ENCODE measurements around the gene STRN4.
"Not testable (repeated sequence)": the region's sequence is repeated elsewhere in the genome, so short reads cannot be mapped to it uniquely, and the experiment has no call there.

STRN4 gene, protein sequence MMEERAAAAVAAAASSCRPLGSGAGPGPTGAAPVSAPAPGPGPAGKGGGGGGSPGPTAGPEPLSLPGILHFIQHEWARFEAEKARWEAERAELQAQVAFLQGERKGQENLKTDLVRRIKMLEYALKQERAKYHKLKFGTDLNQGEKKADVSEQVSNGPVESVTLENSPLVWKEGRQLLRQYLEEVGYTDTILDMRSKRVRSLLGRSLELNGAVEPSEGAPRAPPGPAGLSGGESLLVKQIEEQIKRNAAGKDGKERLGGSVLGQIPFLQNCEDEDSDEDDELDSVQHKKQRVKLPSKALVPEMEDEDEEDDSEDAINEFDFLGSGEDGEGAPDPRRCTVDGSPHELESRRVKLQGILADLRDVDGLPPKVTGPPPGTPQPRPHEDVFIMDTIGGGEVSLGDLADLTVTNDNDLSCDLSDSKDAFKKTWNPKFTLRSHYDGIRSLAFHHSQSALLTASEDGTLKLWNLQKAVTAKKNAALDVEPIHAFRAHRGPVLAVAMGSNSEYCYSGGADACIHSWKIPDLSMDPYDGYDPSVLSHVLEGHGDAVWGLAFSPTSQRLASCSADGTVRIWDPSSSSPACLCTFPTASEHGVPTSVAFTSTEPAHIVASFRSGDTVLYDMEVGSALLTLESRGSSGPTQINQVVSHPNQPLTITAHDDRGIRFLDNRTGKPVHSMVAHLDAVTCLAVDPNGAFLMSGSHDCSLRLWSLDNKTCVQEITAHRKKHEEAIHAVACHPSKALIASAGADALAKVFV

DNA sequence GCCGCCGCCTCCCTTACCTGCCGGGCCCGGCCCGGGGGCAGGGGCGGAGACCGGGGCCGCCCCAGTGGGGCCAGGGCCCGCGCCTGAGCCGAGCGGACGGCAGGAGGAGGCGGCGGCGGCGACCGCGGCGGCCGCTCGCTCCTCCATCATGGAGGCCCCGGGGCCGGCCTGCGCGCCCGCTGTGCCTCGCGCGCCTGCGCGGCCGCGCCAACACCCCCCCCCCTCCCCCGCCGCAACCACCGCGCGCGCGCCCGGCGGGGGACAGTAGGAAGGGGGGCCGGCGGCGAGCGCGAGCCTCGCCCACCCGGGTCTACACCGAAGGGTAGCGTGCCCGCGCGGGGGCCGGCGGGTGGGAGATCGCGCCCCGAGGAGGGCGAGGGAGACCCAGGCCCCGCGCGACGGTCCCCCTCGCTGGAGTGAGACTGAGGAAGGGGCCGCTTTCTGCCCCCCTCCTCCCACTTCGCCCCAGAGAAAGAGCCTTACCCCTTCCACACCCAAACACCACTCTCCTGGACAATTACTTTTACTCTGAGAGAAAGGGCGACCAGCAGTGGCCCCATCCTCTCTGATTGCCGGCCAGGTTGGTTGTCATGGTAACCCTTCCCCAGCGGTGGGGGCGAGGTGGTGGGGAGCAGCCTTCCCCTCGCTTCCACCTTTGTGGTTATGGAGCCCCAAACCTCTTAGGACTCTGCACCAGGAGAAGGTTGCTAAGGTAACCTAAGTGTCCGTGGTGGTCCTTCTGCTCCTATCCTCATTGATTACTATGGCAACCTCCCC lies at the start of gene STRN4:
STRN4 (minus strand) TSS at position 170 of the 777 bp plus-strand sequence; CDS start at position 150, 20 bp downstream.
- in situ Hi-C loops (cut with MboI; ENCODE audit: low sequenced_read_pairs): no loop called here

DNA sequence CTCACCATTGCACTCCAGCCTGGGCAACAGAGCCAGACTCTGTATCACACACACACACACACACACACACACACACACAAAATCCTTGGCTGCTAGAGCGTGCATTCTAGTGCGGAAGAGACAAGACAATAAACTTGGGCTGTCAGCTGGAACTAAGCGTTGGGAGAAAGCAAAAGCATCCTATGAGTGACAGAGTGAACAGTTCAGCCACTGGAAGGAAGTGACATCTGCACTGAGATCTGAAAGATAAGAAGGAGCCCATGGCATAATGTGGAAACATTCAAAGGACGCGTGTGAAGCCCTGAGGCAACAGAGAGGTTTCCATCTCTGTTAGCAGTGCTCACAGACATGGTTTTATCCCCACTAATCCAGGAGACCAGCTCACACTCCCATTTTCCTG lies 45.7 kb upstream of the STRN4 start:
- in situ Hi-C loops (cut with MboI; ENCODE audit: low sequenced_read_pairs): no loop called here

DNA sequence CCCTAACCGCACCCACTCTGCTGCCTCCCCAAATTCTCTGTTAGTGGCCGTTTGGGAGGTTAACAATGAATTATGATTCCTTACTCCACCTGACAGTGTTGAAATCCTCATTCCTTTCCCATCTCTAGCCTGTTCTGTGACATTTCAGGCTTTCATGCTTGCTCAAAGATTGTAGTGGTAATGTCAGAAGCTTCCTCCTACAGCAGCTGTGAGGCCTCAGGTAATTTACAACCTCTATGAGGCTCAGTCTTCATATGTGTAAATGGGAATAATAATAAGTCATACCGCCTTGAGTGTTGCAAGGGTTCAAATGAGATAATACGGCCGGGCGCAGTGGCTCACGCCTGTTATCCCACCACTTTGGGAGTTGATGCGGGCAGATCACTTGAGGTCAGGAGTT lies 43.1 kb upstream of the STRN4 start:
- in situ Hi-C loops (cut with MboI; ENCODE audit: low sequenced_read_pairs): no loop called here

DNA sequence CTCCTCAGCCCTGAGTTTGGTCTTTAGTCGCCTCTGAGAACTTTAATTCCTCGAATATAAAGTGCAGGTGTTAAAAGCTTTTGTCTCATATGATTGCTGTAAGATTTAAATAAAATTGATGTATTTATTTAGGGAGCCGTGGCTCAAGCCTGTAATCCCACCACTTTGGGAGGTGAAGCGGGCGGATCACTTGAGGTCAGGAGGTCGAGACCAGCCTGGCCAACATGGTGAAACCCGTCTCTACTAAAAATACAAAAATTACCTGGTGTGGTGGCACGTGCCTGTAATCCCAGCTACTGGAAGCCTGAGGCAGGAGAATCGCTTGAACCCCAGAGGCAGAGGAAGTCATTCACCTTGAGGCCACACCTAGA lies 42.7 kb upstream of the STRN4 start:
- in situ Hi-C loops (cut with MboI; ENCODE audit: low sequenced_read_pairs): no loop called here

DNA sequence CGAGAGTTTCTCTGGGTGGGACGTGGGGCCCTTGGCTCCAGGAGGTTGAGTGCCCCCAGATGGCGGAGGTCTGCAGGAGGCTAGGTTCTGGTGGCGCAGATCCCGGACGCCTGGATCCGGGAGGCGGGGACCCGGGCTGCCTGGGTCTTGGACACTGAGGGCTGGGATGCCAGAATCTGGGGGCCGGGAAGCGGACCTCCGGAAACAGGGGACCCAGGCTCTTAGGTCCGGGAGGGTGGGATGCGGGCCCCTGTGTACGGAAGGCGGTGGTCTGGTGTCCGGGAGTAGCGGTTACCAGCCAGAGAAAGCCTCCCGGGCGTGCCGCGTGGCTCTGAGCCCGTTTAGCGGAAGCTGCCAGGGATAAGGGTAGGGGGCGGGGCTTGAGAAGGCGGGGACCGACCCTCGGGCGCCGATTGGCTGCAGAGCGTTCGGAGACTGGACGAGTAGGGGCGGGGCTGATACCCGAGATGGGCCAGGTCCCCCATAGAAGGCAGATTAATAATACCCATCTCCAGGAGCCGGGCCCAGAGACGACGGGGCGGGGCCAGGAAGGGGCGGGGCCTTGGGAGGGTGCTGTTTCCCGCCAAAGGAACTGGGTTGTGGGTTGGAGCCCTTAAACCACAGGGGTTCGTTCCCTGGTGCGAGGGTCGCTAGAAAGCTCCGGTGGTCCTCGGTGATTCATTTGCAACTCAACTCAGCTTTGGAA lies 42.2 kb upstream of the STRN4 start, which contains the start of gene SLC1A5:
SLC1A5 (minus strand) TSS at position 333 of the 706 bp plus-strand sequence. CDS start 629 bp downstream, outside the sequence.
- in situ Hi-C loops (cut with MboI; ENCODE audit: low sequenced_read_pairs): no loop called here

DNA sequence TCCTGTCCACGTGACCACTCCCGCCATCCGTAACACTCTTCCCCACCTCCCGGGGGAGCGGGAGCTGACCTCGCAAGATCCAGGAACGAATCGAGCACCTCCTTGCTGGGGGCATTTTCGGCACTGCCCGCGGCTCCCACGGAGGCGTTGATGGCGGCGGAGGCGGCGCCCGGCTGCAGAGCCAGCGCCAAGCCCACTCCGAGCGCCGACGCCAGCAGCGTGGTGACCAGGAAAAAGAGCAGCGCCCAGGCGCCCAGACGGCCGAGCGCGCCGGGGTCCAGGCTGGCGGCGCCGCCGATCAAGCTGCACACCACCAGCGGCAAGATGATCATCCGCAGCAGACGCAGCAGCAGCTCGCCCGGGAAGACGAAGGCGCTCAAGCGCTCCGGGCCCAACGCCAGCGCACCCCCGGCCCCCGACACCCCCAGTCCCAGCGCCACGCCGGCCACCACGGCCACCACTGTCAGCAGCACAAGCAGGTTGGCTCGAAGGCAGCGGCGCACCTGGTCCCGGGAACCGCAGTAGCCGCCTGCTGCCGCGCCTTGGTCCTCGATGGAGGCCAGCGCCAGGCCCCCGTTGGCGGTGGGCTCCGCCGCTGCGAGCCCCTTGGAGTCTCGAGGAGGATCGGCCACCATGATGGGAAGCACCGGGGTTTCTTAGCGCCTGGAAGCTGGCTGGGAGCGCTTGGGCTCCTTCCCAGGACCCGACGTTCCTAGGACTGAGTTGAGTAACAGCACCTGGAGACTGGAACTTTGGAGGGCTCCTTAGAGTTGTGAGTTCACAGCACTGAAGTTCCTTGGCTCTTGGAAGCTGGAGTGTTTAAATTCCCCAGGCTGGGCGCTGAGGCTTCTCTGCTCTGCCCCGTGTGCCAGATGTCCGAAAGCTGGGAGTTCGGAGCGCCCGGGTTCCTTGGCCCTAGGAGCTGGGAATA lies 41.3 kb upstream of the STRN4 start:
- in situ Hi-C loops (cut with MboI; ENCODE audit: low sequenced_read_pairs): no loop called here

DNA sequence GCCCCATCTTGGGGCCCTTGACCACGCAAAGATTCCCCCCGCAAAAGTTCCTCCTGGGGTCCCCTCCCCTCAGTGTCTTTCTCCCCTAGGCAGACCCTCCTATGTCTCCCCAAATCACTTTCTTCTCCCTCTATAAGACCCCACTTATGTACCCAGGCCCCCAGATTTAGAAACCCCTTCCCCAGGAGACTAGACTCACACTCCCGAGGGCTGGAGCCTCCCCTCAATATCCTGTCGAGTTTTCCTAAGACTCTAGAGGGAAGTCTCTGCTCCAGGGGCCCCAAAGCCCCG lies 40.7 kb upstream of the STRN4 start:
- in situ Hi-C loops (cut with MboI; ENCODE audit: low sequenced_read_pairs): no loop called here

DNA sequence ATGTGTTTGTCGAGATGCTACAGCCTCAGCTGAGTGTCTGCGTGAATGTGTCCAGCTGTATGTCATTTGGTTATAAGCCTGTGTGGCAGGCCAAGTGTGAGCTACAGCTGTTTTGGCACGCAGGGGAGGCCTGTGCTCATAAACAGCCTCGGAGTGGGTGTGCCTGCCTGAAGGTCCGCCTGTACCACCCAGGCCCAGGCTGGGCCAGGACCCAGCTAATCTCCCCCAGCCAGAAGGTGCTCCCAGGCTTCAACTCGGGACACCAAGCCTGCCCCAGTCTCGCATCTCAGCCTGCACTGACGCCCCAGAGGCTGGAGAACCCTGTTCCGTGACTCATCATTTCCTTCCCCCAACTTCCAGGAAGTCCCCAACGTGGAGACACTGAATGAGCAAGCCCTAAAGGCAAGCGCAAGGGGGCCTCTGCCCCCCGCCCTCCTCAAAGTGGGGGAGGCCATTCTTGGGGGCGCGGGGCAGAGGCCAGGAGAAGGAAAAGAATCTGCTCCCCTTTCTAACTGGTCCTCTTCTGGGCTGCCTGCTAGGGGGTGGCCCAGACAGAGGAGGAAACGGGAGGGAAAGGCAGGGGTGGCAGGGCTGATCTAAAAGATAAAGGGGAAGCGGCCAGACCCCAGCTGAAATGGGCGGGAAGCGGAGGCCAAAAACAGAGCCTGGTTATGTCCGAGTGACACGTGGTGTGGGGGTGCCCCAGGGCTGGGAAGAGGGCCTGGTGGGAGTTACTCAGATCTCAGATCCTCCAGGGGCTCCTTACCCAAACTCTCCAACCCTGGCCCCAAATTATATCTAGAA lies 40.2 kb upstream of the STRN4 start:
- in situ Hi-C loops (cut with MboI; ENCODE audit: low sequenced_read_pairs): no loop called here

DNA sequence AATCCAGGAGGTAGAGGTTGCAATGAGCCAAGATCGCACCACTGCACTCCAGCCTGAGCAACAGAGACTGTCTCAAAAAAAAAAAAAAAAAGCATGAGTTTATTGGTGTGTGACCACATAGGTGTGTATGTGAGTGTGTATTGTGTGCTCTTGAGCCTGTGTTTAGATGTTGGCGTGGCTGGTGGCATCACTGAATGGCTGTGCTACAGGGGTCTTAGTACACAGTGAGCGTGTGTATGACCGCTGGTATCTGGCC lies 39.7 kb upstream of the STRN4 start:
- in situ Hi-C loops (cut with MboI; ENCODE audit: low sequenced_read_pairs): no loop called here

DNA sequence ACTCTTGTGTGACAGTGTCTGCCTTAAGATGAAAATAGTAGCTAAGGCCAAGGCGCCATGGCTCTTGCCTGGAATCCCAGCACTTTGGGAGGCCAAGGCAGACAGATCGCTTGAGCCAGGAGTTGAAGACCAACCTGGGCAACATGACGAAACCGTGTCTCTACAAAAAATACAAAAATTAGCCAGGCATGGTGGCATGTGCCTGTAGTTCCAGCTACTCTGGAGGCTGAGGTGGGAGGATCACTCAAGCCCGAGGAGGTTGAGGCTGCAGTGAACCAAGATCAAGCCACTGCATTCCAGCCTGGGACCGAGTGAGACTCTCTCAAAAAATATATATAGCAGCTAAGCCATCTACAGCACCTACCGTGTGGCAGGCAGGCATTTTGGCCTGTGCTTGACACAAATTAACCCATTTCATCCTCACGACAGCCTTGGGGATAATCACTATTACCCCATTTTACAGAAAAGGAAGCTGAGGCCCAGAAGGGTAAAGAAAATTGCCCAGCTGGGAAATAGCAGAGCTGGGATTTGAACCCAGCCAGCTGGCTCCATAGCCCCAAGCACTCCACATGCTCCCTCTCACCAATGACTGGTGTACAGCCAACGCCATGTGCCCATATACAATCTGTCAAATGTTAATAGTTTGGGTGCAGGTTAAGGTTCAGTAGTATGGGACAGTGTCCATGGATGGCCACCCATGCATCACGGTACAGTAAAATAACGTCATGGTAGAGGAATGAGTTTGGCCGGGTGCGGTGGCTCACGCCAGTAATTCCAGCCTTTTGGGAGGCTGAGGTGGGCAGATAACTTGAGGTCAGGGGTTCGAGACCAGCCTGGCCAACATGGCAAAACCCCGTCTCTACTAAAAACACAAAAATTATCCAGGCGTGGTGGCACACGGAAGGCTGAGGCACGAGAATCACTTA lies 39.1 kb upstream of the STRN4 start:
- in situ Hi-C loops (cut with MboI; ENCODE audit: low sequenced_read_pairs): no loop called here

DNA sequence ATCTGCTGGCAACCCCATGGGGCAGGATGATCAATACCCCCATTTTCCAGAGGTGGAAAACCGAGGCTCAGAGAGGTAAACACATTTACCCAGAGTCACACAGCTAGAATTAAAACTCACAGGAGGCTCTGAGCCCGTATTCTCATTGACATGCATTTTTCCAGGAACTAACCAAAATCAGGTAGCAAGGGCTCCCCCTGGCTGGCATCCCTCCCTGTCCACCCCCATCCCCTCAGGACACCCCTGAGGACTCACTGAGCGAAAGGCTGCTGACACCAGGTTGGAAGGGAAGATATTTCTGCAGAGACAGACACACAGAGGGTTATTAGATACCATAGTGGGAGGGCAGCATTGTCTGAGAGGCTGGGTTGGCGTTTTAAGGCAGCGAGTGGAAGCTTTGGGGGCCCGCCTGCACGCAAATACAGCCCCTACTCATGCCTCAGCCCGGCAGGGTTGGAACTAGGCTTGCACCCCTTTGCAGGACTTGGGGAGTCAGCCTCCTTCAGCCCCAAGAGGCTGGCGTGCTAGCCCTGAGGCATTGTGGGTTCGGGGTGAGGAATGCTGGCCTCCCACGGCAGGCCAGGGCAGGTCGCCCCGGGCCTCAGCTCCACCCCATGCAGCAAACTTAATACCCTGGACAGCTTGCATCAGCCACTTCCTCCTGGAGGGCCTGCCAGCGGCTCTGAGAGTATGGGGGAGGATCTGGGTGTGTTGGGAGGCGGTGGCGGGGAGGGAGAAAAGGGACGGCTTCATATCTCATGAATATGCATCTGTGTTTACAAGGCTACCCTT lies 38.2 kb upstream of the STRN4 start:
- in situ Hi-C loops (cut with MboI; ENCODE audit: low sequenced_read_pairs): no loop called here

DNA sequence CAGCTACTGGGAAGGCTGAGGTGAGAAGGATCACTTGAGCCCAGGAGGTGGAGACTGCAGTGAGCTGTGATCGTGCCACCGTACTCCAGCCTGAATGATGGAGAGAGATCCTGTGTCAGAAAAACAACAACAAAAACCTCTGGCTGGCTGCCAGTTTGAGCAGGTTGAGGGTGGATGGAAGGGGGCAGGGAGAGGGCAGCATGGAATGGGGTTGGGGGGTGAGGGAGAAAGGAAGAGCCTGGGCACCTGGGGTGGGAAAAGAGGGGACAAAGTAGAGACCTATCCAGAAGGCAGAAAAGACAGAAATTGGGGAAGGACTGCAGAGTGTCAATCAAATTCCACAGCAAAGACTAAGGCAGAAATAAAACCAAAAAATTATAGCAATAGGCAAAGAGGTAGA lies 37.4 kb upstream of the STRN4 start:
- in situ Hi-C loops (cut with MboI; ENCODE audit: low sequenced_read_pairs): no loop called here

DNA sequence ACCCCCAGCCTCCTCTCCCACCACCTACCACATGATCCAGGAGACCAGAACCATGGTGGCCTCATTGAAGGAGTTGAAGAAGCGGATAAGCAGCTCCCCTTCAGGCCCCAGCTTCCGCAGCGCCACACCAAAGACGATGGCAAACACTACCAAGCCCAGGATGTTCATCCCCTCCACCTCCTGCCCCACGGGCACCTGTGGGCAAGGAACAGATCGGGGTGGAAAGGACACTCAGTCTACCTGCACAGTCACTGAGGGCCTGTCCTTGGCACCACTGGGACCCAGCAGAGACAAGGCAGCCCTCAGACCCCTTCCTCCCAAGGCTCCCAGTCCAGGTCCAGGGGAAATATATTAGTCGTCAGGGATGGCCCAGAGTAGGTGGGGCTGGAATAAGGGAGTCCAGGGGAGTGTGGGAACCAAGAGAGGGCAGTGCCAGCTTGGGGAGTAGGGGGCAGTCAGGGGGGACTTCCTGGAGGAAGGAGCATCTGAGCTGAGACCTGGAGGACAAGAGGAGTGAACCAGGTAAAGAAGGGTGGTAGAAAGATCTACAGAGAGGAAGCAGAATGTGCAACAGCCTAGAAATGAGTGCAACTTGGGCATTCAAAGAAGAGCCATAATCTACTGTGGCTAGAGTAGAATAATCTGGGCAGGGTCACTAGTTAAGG lies 36.2 kb upstream of the STRN4 start:
- in situ Hi-C loops (cut with MboI; ENCODE audit: low sequenced_read_pairs): no loop called here

DNA sequence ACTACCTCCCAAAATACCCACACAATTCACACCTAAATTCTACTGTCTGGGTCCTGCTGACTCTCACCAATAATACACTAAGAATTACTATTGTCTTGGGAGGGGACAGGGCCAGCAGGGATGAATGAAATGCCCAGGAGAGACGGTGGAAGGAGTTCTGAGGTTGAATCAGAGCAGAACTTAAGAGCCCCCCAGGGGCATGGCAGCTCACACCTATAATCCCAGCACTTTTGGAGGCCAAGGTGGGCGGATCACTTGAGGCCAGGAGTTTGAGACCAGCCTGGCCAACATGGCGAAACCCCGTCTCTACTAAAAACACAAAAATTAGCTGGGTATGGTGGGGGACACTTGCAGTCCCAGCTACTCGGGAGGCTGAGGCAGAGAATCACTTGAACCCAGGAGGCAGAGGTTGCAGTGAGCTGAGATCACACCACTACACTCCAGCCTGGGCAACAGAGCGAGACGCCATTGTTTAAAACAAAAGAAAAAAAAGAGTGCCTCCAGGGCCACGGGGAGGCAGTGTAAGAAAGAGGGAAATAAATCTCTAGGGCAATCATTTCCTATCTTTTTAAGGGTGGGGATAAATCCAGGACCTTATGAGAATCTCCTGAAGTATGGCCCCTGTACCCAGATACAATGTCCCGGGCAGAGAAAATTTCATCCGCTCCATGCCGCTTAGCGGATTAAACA lies 31.9 kb upstream of the STRN4 start:
- in situ Hi-C loops (cut with MboI; ENCODE audit: low sequenced_read_pairs): not testable (repeated sequence)

DNA sequence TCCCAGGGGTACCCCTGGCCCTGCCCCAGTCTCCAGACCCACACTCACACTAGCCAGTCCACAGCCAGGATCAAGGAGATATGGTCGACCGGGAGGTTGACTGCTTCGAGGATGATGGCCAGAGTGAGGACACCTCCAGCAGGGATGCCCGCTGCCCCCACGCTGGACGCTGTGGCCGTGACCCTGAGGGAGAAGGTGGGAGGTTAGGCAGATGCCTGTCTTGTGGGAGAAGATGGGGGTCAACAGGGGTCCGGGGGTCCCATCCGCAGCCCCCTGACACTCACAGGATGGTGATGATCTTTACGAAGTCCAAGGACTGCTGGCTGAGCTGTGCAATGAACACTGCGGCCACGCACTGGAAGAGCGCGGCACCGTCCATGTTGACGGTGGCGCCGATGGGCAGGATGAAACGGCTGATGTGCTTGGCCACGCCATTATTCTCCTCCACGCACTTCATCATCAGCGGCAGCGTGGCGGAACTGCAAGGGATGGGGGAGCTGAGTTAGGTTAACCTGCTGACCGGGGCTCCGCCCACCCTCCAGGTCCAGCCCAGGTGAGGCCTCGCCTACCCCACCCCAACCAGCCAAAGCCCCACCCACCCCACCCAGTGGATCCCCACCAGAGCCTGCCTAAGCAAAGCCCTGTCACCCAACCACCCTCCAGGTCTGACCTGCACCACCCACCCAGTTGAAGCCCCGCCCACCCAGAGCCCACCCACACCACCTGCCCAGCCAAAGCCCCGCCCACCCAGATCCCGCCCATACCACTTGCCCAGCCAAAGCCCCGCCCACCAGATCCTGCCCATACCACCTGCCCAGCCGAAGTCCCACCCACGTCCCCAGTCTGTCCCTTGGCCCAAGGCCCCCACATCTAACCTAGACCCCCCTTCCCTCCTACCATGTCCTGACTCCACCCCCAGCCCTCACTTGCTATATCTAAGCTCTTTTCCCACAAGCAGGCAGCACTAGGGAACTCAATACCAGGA lies 31.0 kb upstream of the STRN4 start:
- in situ Hi-C loops (cut with MboI; ENCODE audit: low sequenced_read_pairs): no loop called here

Data from HL-60/S4 (cell line).